H9 (cell line): Measurements from ENCODE around the gene NUP54. TPM values are rescaled to one million over a fixed set of nuclear protein-coding genes. Genes with fewer than 3 reads are reported as not detected.
A peak's percentile ranks its signal among the peaks of the same experiment; 100 is the strongest.

Experiments used
- DNase-seq: peaks from one replicate; pipeline ENCODE4 v3.0.0-alpha.2; 2017
- H2AFZ ChIP-seq: one replicate; pipeline ENCODE4 v1.6.1; 2013; ENCODE audit warnings: mild to moderate bottlenecking, low read length, control low read depth, moderate library complexity
- H2AK5ac ChIP-seq: 2 replicates; pipeline ENCODE4 v1.6.1; 2013; ENCODE audit warnings: low read length, control low read depth, mixed read lengths; ENCODE audit not compliant: insufficient read length
- H2BK120ac ChIP-seq: one replicate; pipeline ENCODE4 v1.6.1; 2013; ENCODE audit warnings: low read depth, mild to moderate bottlenecking, low read length, control low read depth, inconsistent platforms; ENCODE audit not compliant: poor library complexity, severe bottlenecking
- H2BK12ac ChIP-seq: 2 replicates; pipeline ENCODE4 v1.6.1; 2013; ENCODE audit warnings: low read length, control low read depth, mixed read lengths, low read depth; ENCODE audit not compliant: insufficient read length
- H2BK15ac ChIP-seq: 2 replicates; pipeline ENCODE4 v1.6.1; 2013; ENCODE audit warnings: low read depth, low read length, control low read depth
- H2BK20ac ChIP-seq: one replicate; pipeline ENCODE4 v1.6.1; 2013; ENCODE audit warnings: low read depth, mild to moderate bottlenecking, low read length, control low read depth, inconsistent platforms; ENCODE audit not compliant: poor library complexity, severe bottlenecking
- H2BK5ac ChIP-seq: 2 replicates; pipeline ENCODE4 v1.6.1; 2013; ENCODE audit warnings: low read length, control low read depth, mixed read lengths; ENCODE audit not compliant: insufficient read length
- H3K14ac ChIP-seq: 2 replicates; pipeline ENCODE4 v1.6.1; 2013; ENCODE audit warnings: low read length, control low read depth; ENCODE audit not compliant: insufficient read depth
- H3K18ac ChIP-seq: 2 replicates; pipeline ENCODE4 v1.6.1; 2013; ENCODE audit warnings: low read depth, mild to moderate bottlenecking, mixed read lengths, low read length, control low read depth; ENCODE audit not compliant: insufficient read length
- H3K23ac ChIP-seq: 2 replicates; pipeline ENCODE4 v1.6.1; 2013; ENCODE audit warnings: low read length, control low read depth, mixed read lengths, low read depth; ENCODE audit not compliant: insufficient read length
- H3K23me2 ChIP-seq: 2 replicates; pipeline ENCODE4 v1.6.1; 2013; ENCODE audit warnings: low read depth, mild to moderate bottlenecking, mixed read lengths, low read length, control low read depth; ENCODE audit not compliant: insufficient read length, poor library complexity, severe bottlenecking
- H3K27ac ChIP-seq: 2 replicates; pipeline ENCODE4 v1.5.1; 2013; ENCODE audit warnings: low read length, control low read depth, mixed read lengths, low read depth; ENCODE audit not compliant: insufficient read length
- H3K27me3 ChIP-seq: 2 replicates; pipeline ENCODE4 v1.6.1; 2013; ENCODE audit warnings: low read length, control low read depth, inconsistent platforms; ENCODE audit not compliant: insufficient read depth
- H3K4ac ChIP-seq: 2 replicates; pipeline ENCODE4 v1.6.1; 2013; ENCODE audit warnings: low read depth, mild to moderate bottlenecking, control low read depth, inconsistent platforms, low read length, moderate library complexity
- H3K4me1 ChIP-seq: 2 replicates; pipeline ENCODE4 v1.6.1; 2013; ENCODE audit warnings: low read length, control low read depth, inconsistent platforms; ENCODE audit not compliant: insufficient read depth
- H3K4me2 ChIP-seq: 2 replicates; pipeline ENCODE4 v1.6.1; 2013; ENCODE audit warnings: low read length, control low read depth, mixed read lengths; ENCODE audit not compliant: insufficient read length, insufficient read depth
- H3K56ac ChIP-seq: 2 replicates; pipeline ENCODE4 v1.6.1; 2013; ENCODE audit warnings: low read depth, mild to moderate bottlenecking, mixed read lengths, low read length, control low read depth; ENCODE audit not compliant: insufficient read length
- H3K79me1 ChIP-seq: 2 replicates; pipeline ENCODE4 v1.6.1; 2013; ENCODE audit warnings: low read depth, mild to moderate bottlenecking, moderate library complexity, low read length, control low read depth, inconsistent platforms; ENCODE audit not compliant: insufficient read depth, poor library complexity, severe bottlenecking
- H3K79me2 ChIP-seq: 2 replicates; pipeline ENCODE4 v1.6.1; 2013; ENCODE audit warnings: low read length, control low read depth, inconsistent platforms; ENCODE audit not compliant: insufficient read depth
- H3K9ac ChIP-seq: 2 replicates; pipeline ENCODE4 v1.6.1; 2013; ENCODE audit warnings: low read length, control low read depth, mixed read lengths; ENCODE audit not compliant: insufficient read length; ENCODE audit errors: extremely low read depth
- H3K9me3 ChIP-seq: one replicate; pipeline ENCODE4 v1.6.1; 2013; ENCODE audit warnings: low read depth, low read length, inconsistent platforms; ENCODE audit not compliant: control insufficient read depth
- H3T11ph ChIP-seq: one replicate; pipeline ENCODE4 v1.6.1; 2013; ENCODE audit warnings: mild to moderate bottlenecking, low read length, control low read depth, inconsistent platforms
- H4K20me1 ChIP-seq: one replicate; pipeline ENCODE4 v1.6.1; 2013; ENCODE audit not compliant: control insufficient read depth, insufficient read length, insufficient read depth
- H4K5ac ChIP-seq: 2 replicates; pipeline ENCODE4 v1.6.1; 2013; ENCODE audit warnings: low read depth, mild to moderate bottlenecking, mixed read lengths, low read length, control low read depth; ENCODE audit not compliant: insufficient read length
- H4K8ac ChIP-seq: replicated peaks from 2 replicates; pipeline ENCODE4 v1.6.1; 2013; ENCODE audit warnings: low read length, control low read depth, mixed read lengths, low read depth; ENCODE audit not compliant: insufficient read length
- H4K91ac ChIP-seq: 2 replicates; pipeline ENCODE4 v1.6.1; 2013; ENCODE audit warnings: low read depth, mild to moderate bottlenecking, moderate library complexity, mixed read lengths, low read length, control low read depth; ENCODE audit not compliant: insufficient read length
- H3K27ac Mint-ChIP-seq, 3 experiments: 2 replicates in 2 of 3; 3 replicates in 1 of 3; pipeline ENCODE4 v1.8.0; 2020 to 2021; ENCODE audit warnings: mixed read lengths in 3 of 3, mild to moderate bottlenecking in 1 of 3, moderate library complexity in 1 of 3
- H3K27me3 Mint-ChIP-seq: 2 replicates; pipeline ENCODE4 v1.8.0; 2021; ENCODE audit warnings: low read depth, mild to moderate bottlenecking, moderate library complexity, mixed read lengths
- H3K36me3 Mint-ChIP-seq, 3 experiments: 2 replicates in 2 of 3; 3 replicates in 1 of 3; pipeline ENCODE4 v1.8.0; 2020 to 2021; ENCODE audit warnings: low read depth in 3 of 3, mixed read lengths in 3 of 3; ENCODE audit not compliant: insufficient read depth in 1 of 3
- H3K4me1 Mint-ChIP-seq, 2 experiments: 2 replicates each; pipeline ENCODE4 v1.8.0; 2020; ENCODE audit warnings: mixed read lengths in 2 of 2
- H3K4me3 Mint-ChIP-seq, 2 experiments: 2 replicates in 1 of 2; 3 replicates in 1 of 2; pipeline ENCODE4 v1.8.0; 2020 to 2021; ENCODE audit warnings: mild to moderate bottlenecking in 2 of 2, mixed read lengths in 2 of 2, moderate library complexity in 1 of 2
- H3K9me3 Mint-ChIP-seq, 2 experiments: 2 replicates in 1 of 2; 3 replicates in 1 of 2; pipeline ENCODE4 v1.8.0; 2020; ENCODE audit warnings: mild to moderate bottlenecking in 2 of 2, mixed read lengths in 2 of 2, moderate library complexity in 1 of 2
- WGBS: extraction: QIAGEN DNeasy Blood & Tissue Kit; methylation state at CpG from one replicate; pipeline ENCODE4 v1.1.7; 2013; ENCODE audit warnings: missing lambda C conversion rate, low lambda C conversion rate, mixed read lengths; ENCODE audit not compliant: insufficient read length; ENCODE audit errors: extremely low coverage; 5-methylcytosine and 5-hydroxymethylcytosine counted together
- total RNA-seq: library from RNA; stranded (reverse); gene quantifications from 2 replicates; pipeline ENCODE4 v1.2.1, GENCODE V29; 2021
- TF ChIP-seq, protein P1 (sequence below): fragments of 200-600 bp; sonication (generic); conservative IDR thresholded peaks from 3 replicates; pipeline ENCODE4 v1.8.0; 2021; ENCODE audit warnings: antibody characterized with exemption, mild to moderate bottlenecking

Gene NUP54
- total RNA-seq, 1 experiment from 2014 or later = 129 TPM

DNA sequence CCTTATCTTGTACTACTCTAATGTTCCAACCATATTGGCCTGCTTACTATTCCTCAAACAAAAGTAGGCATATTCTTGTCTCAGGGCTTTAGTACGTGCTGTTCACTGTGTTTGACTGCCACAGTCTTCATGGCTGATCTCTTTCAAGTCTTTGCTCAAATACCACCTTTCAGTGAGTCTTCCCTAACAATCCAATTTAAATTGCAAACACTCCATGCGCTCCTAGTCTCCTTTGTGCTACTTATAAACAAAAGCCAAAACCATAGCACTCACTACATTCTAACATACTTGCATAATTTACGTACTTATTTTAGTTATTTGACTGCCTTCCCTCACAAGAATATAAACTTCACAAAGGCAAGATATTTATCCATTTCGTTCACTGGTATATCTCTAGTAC is 75.4 kb downstream of the NUP54 start:
- Histone ChIP-seq H3K27me3 (no peaks in the 10 kb centered on the region), H3K18ac (peak overlapping the region; percentile 83), H3K27ac (peak overlapping the region; percentile 89), H2BK20ac (no peak overlapping the region), H2AK5ac (no peak overlapping the region), H3K14ac (peak overlapping the region; percentile 66; the same call in 1 of the 2 replicates), H3K23ac (no peak overlapping the region), H4K91ac (no peak overlapping the region), H3K79me1 (no peaks in the 10 kb centered on the region), H3K79me2 (no peaks in the 10 kb centered on the region), H3K9ac (peak overlapping the region; percentile 17), H2BK12ac (no peak overlapping the region), H4K20me1 (no peaks in the 10 kb centered on the region), H3T11ph (no peak overlapping the region), H3K23me2 (no peaks in the 10 kb centered on the region), H2BK15ac (no peak overlapping the region), H4K8ac (no peak overlapping the region), H3K9me3 (no peaks in the 10 kb centered on the region), H3K56ac (no peak overlapping the region), H3K4me1 (peaks cover 5% of the 10 kb centered on the region; the same call in 1 of the 2 replicates), H4K5ac (peak overlapping the region; percentile 58), H3K4me2 (no peak overlapping the region), H2BK120ac (no peak overlapping the region), H3K4ac (no peak overlapping the region; the same call in 1 of the 2 replicates), H2AFZ (no peak overlapping the region), H2BK5ac (no peak overlapping the region)
- Mint-ChIP-seq H3K9me3 (no peaks in the 10 kb centered on the region), H3K4me1 (peaks cover 0 to 8% of the 10 kb centered on the region in 2 experiments; a peak in 3 of 4 replicates), H3K27ac (no peak overlapping the region), H3K27me3 (no peaks in the 10 kb centered on the region), H3K36me3 (no peaks in the 10 kb centered on the region), H3K4me3 (no peak overlapping the region)
- WGBS = no CpG with 5 or more reads among the region's 4 CpGs
- DNase-seq = no peak
- TF ChIP-seq, protein P1, sequence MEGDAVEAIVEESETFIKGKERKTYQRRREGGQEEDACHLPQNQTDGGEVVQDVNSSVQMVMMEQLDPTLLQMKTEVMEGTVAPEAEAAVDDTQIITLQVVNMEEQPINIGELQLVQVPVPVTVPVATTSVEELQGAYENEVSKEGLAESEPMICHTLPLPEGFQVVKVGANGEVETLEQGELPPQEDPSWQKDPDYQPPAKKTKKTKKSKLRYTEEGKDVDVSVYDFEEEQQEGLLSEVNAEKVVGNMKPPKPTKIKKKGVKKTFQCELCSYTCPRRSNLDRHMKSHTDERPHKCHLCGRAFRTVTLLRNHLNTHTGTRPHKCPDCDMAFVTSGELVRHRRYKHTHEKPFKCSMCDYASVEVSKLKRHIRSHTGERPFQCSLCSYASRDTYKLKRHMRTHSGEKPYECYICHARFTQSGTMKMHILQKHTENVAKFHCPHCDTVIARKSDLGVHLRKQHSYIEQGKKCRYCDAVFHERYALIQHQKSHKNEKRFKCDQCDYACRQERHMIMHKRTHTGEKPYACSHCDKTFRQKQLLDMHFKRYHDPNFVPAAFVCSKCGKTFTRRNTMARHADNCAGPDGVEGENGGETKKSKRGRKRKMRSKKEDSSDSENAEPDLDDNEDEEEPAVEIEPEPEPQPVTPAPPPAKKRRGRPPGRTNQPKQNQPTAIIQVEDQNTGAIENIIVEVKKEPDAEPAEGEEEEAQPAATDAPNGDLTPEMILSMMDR = no peak
